SH-SY5Y (cell line): ENCODE results near the gene HEXB.

Source experiments
- GATA2 ChIP-seq: IDR thresholded peaks from 2 replicates; pipeline ENCODE4 v1.6.1; 2011; ENCODE audit warnings: mild to moderate bottlenecking, low read depth, low read length
- GATA3 ChIP-seq: IDR thresholded peaks from 2 replicates; pipeline ENCODE4 v1.6.1; 2011; ENCODE audit warnings: low read depth, mild to moderate bottlenecking, low read length, moderate library complexity

Gene HEXB

DNA sequence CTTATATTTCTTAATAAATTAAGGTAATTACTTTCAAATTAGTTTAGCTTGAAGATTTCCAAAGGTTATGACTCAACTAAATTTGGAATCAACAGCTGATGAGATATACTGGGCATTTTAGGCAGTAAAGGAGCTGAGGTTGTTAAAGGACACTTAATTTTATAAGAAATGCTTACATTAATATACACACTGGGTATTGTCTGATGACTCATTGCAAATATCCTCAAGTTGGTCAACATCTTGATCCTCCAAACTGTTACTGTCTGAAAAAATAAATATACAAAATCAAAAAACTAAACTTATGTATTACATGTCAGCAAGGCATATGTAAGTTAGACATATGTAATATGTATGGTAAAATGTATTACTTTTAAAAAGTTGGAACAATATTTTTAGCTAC lies 78.5 kb downstream of the HEXB start:
- no peak for TF ChIP-seq GATA3
- no peak for TF ChIP-seq GATA2

DNA sequence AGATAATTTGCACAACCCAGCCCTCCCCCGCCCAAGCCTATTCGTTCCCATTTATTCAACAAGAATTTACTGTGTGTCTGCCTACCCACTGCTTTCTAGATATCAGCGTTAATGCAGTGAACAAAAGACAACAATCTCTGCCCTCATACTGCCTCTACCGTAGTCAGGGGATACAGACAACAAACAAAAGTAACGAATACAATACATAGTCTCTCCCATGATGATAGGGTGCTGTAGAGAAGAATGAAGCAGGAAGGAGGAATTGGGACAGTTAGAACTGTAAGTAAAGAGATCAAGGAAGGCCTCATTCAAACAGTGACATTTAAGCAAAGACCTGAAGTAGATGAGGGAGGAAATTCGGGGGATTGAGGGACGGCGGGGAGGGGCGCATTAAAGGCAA lies 80.2 kb downstream of the HEXB start:
- TF ChIP-seq GATA2 (no peak), GATA3 (no peak)

DNA sequence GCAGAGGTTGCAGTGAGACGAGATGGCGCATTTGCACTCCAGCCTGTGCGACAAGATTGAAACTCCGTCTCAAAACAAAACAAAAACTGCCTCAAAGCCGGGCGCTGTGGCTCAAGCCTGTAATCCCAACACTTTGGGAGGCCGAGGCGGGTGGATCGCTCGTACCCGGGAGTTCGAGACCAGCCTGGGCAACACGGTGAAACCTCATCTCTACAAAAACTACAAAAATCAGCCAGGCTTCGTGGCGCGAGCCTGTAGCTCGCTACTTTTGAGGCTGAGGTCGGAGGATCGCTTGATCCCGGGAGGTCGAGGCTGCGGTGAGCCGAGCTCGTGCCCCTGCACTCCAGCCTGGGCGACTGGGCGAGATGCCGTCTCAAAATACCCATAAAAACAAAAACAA lies 80.9 kb downstream of the HEXB start:
- TF ChIP-seq GATA3 (no peak), GATA2 (no peak)

DNA sequence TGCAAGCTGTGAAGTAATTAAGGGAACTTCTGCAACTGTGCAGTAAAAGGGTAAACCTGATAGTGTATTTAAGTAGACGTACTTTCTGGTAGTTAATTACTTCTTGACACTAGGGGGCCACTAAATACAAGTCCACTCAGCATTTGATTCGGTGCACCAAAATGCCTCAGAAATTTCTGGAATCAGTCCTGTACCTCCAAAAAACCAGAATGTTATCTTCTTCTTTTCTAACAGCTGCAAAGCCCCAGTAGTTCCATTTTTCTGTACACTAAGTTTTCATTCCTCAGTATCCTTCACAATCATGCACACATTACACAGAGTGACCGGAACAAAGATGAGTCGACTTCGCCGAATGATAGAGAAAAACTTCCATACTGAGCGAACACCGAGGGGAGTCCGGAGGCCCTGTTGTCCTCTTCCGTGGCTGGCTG lies 81.4 kb downstream of the HEXB start:
- TF ChIP-seq GATA3 = no peak
- no peak for TF ChIP-seq GATA2

- no peak for TF ChIP-seq GATA3
- no peak for TF ChIP-seq GATA2
These were observed 82.0 kb downstream of the HEXB start, which contains the start of the genes GFM2 and NSA2 for GRCh38 chr5:74766849-74767578. Gene GFM2, minus strand, starts transcription at chr5:74767117. Its CDS starts 3,375 bp downstream, at chr5:74763742. Gene NSA2, plus strand, starts transcription at chr5:74767249. Its CDS starts 112 bp downstream, at chr5:74767361.

GRCh38 chr5:74767579-74767913 lies 82.5 kb downstream of the HEXB start:
- no peak for TF ChIP-seq GATA2
- no peak for TF ChIP-seq GATA3
